Measurements from ENCODE around the gene XKR8.
"Not testable (repeated sequence)": the region's sequence is repeated elsewhere in the genome, so short reads cannot be mapped to it uniquely, and the experiment has no call there.

XKR8 gene

DNA sequence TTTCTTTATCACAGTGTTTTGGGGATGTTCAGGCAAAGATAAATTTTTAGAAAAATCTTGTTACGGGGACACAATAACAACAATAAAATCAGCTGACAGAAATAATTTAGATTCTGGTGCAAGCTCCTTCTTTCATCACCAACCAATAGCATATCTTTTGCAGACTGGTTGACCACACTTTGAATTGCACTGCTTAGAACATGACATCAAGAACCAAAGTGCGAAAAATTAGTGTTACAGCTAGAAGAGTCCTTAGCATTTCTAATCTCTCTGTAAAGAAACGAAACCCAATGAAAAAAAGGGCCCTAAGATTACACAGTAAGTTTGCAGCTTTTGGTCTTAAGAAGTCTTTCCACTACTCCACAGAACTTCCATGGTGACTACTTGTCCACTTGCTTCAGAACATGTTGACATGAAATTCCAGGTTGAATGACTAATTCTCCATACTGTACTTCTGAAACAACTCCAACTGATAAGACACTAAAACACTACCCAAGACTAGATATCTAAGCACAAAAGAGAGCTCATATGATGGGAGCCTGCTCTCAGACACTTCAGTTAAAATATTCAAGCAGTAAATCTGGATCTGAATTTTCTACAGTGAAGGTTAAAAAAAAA lies 31.3 kb downstream of the XKR8 start:
- no peak for DNase-seq (ENCODE audit: low spot score)

DNA sequence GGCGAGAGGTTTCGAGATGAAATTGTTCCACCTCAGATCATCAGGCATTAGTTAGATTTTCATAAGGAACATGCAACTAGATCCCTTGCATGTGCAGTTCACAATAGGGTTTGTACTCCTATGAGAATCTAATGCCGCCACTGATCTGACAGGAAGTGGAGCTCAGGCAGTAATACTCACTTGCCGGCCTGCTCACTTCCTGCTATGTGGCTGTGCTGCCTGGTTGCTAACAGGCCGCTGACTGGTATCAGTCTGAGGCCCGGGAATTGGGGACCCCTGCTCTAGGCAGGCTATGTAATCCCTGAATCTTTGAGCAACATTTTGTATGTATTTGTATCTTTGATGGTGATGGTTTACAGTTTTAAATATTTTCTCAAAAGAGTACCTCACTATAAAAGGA lies 32.5 kb downstream of the XKR8 start:
- DNase-seq (ENCODE audit: low spot score): no peak

DNA sequence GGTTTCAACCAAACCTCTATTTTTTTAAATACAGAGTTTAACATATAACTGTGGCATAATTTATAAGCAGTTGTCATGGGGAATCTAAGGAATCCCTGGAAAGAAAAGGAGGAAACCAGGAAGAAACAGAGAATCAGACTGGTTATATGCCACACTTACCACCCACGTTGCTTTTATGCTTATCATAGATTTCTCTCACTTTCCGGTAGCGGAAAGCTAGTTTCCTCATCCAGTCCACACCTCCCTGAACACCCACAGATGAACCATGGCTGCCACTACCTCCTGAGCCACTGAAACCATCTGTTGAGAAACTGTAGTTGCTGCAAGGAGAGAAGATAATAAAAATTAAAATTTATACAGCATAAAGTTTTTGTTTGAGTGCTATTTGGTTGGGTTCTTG lies 33.5 kb downstream of the XKR8 start:
- no peak for DNase-seq (ENCODE audit: low spot score)

DNA sequence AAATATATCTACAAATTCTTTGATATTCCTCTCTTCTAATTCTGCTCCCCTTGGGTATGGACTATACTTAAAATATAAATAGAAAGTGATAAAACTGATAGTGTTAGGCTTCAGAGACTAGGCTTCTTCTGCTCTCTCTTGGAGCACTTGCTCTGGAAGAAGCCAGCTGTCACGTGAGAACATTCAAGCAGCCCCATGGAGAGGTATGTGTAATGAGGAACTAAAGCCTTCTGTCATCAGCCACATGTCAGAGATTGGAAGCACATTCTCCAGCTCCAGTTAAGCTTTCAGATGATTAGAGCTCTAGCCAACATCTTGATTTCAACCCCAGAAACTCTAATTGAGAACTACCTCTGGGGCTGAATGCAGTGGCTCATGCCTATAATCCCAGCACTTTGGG lies 34.3 kb downstream of the XKR8 start:
- no peak for DNase-seq (ENCODE audit: low spot score)

DNA sequence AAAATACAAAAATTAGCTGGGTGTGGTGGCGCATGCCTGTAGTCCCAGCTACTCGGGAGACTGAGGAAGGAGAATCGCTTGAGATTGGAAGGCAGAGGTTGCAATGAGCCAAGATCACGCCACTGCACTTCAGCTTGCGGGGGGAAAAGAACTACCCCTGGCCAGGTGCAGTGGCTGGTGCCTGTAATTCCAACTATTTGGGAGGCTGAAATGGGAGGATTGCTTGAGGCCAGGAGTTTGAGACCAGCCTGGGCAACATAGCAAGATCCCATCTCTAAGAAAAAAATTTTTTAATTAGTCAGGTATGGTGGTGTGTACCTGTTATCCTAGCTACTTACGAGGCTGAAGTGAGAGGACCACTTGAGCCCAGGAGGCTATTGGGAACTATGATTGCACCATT lies 34.8 kb downstream of the XKR8 start:
- not testable (repeated sequence) for DNase-seq (ENCODE audit: low spot score)

DNA sequence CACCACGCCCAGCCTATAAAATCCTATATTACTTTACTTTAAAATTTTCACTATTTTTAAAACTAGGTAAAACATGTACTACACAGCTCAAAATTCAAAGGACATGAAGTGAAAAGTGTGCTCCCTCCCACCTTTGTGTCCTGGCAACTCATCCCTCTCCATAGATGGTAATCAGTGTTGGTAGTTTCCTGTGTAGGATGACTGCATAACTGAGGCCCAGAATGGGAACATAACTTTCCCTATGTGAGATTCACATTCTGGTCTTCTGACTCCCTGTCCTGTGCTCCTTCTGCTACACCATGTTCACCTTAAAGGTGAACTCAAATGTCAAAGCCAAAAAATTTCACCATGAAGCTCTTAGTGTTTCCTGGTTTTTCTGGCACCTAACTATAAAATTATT lies 39.3 kb downstream of the XKR8 start:
- DNase-seq (ENCODE audit: low spot score): no peak

DNA sequence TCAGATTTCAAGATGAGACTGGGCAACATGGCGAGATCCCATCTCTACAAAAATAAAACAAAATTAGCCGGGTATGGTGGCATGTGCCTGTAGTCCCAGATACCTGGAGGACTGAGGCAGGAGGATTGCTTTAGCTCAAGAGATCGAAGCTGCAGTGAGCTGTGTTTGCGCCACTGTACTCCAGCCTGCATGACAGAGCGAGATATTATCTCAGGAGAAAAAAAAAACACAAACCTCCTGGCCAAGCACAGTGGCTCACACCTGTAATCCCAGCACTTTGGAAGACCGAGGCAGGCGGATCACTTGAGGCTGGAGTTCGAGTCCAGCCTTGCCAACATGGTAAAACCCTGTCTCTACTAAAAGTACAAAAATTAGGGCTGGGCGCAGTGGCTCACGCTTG lies 42.8 kb downstream of the XKR8 start:
- no peak for DNase-seq (ENCODE audit: low spot score)

DNA sequence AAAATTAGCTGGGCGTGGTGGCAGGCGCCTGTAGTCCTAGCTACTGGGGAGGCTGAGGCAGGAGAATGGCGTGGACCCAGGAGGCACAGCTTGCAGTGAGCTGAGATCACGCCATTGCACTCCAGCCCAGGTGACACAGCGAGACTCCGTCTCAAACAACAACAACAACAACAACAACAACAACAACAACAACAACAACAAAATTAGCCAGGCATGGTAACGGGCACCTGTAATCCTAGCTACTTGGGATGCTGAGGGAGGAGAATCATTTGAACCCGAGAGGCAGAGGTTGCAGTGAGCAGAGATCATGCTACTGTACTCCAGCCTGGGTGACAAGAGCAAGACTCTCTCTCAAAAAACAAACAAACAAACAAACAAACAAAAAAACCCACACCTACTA lies 43.3 kb downstream of the XKR8 start:
- not testable (repeated sequence) for DNase-seq (ENCODE audit: low spot score)

DNA sequence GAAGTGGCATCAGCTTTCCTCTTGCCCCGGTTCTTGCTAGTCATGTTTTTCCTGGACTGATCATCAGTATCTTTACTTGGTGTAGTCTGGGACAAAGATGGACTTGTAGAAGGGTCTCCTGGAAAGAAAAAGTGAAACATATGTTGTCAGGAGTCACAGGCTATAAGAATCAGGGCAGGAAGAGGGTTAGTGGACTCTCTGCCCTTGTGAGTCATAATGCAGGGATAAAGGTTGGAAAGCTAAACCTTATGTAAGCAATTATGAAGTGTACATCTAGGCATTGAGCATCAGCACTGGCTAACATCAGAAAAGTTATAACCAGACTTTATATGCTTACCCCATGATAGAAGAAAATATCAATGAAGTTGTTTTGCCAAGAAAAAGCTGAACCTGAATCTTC lies 51.2 kb downstream of the XKR8 start:
- no peak for DNase-seq (ENCODE audit: low spot score)
